GM12891 (cell line): Measurements from ENCODE around the gene MFSD12.

Experiments
- PAX5 ChIP-seq: IDR thresholded peaks from 2 replicates; pipeline ENCODE4 v1.6.1; 2011; ENCODE audit warnings: low read length, moderate library complexity, mild to moderate bottlenecking; ENCODE audit not compliant: insufficient read depth, severe bottlenecking
- POLR2A ChIP-seq: IDR thresholded peaks from 2 replicates; pipeline ENCODE4 v1.6.1; 2011; ENCODE audit warnings: low read depth, low read length, control low read depth
- POLR2AphosphoS5 ChIP-seq: IDR thresholded peaks from 2 replicates; pipeline ENCODE4 v1.6.1; 2011; ENCODE audit warnings: low read depth, low read length, control low read depth
- POU2F2 ChIP-seq: IDR thresholded peaks from 2 replicates; pipeline ENCODE4 v1.6.1; 2011; ENCODE audit warnings: low read depth, mild to moderate bottlenecking, control low read depth, low read length, moderate library complexity
- SPI1 ChIP-seq: IDR thresholded peaks from 2 replicates; pipeline ENCODE4 v1.6.1; 2011; ENCODE audit warnings: low read depth, low read length, control low read depth
- TAF1 ChIP-seq: IDR thresholded peaks from 2 replicates; pipeline ENCODE4 v1.6.1; 2011; ENCODE audit warnings: low read depth, low read length, control low read depth

DNA sequence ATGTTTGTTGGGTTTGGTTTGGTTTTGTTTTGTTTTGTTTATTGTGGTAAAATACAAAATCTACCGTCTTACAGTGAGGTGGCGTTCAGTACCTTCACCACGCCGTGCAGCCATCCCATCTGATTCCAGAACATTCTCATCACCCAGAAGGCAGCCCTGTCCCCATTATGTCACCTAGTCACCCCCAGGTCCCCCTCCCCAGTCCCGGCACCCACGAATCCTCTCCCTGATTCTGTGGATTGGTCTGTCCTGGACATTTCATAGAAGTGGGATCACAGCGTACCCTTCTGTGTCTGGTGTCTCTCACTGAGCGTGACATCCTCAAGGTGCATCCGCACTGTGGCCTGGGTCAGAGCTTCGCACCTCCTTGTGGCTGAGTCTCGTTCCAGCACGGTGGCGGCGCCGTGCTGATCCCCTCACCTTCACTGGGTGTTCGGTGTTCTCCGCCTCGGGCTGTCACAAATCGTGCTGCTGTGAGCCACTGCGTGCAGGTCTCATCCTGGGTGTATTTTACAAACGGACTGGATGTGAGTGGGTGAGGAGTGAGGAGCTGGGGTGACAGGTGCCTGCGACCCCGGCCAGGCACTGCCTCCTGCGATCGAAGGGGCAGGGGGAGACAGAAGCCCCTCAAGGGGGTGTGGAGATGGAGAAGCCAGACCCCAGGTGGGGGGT, 19.0 kb downstream of the MFSD12 start:
- TF ChIP-seq TAF1 (no peak), SPI1 (no peak), POLR2AphosphoS5 (no peak; the same call in 1 of the 2 replicates), POLR2A (no peak; the same call in 1 of the 2 replicates), PAX5 (no peak), POU2F2 (no peak)
